Measurements from ENCODE around the gene PIGM. TPM values are rescaled to one million over a fixed set of nuclear protein-coding genes. Genes with fewer than 3 reads are reported as not detected.

Gene PIGM
- total RNA-seq, 1 donor from 2014 or later, result 5.9 TPM

DNA sequence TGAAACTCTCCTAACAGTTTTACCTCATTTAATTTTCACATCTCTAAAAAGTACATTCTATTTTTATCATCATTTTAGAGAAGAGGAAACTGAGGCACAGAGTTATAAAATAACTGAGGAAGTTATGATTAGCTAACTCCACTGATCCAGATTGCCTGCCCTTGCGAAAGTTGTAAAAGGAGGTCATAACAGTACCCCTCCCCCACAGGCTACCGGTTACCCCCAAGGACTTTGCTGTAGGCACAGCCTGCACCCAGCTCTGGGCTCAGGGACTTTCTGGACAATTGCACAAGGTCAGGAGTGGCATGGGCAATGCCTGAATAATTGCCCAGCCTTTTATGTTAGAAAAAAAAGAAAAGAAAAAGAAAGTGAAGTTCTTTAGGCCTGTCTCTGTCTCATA lies 22.7 kb downstream of the PIGM start:
- H3K27me3 Mint-ChIP-seq (ENCODE audit: unreplicated experiment), result no peaks in the 10 kb centered on the region
- H3K27ac Mint-ChIP-seq (ENCODE audit: unreplicated experiment), result no peak overlapping the region
- no peak overlapping the region for H3K4me3 Mint-ChIP-seq (ENCODE audit: unreplicated experiment)
- DNase-seq, result no peak
- H3K36me3 Mint-ChIP-seq (ENCODE audit: unreplicated experiment), result no peaks in the 10 kb centered on the region
- no peaks in the 10 kb centered on the region for H3K9me3 Mint-ChIP-seq (ENCODE audit: unreplicated experiment)
- H3K4me1 Mint-ChIP-seq (ENCODE audit: low read depth, unreplicated experiment), result no peaks in the 10 kb centered on the region
- TF ChIP-seq, protein P1, sequence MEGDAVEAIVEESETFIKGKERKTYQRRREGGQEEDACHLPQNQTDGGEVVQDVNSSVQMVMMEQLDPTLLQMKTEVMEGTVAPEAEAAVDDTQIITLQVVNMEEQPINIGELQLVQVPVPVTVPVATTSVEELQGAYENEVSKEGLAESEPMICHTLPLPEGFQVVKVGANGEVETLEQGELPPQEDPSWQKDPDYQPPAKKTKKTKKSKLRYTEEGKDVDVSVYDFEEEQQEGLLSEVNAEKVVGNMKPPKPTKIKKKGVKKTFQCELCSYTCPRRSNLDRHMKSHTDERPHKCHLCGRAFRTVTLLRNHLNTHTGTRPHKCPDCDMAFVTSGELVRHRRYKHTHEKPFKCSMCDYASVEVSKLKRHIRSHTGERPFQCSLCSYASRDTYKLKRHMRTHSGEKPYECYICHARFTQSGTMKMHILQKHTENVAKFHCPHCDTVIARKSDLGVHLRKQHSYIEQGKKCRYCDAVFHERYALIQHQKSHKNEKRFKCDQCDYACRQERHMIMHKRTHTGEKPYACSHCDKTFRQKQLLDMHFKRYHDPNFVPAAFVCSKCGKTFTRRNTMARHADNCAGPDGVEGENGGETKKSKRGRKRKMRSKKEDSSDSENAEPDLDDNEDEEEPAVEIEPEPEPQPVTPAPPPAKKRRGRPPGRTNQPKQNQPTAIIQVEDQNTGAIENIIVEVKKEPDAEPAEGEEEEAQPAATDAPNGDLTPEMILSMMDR (IDR thresholded peaks at IDR 0.05; ENCODE audit: partially characterized antibody, unreplicated experiment), result no peak

DNA sequence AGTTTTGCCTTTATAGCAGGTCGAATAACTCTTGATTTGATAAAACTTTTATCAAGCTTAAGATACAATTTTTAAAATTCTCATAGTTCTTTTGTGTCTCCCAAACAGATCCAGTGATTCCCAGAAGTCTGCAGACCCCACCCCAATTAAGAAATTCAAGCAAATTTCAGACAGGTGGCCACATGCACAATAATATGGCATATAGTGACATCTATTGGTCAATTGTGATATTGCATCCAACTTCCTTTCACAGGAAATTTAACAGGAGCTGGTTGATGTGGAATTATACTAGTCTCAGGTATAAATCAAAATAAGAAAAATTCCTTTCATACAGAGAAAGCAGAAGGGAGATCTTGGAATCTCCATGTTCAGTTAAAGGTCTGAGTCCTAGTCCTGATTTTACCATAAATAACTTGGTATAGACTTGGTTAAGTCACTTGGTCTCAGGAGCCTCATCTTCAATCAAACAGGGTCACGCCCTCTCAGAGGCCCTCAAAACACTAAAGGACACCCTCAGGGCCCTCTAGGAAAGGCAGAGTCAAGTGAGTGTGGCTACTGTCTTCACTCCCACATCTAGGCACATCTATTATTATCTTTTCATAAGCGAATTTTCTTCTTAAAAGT lies 24.1 kb downstream of the PIGM start:
- Mint-ChIP-seq H3K27me3 (ENCODE audit: unreplicated experiment) (no peaks in the 10 kb centered on the region), H3K4me3 (ENCODE audit: unreplicated experiment) (no peak overlapping the region), H3K9me3 (ENCODE audit: unreplicated experiment) (no peaks in the 10 kb centered on the region), H3K36me3 (ENCODE audit: unreplicated experiment) (no peaks in the 10 kb centered on the region), H3K4me1 (ENCODE audit: low read depth, unreplicated experiment) (no peaks in the 10 kb centered on the region), H3K27ac (ENCODE audit: unreplicated experiment) (no peak overlapping the region)
- no peak for DNase-seq
- TF ChIP-seq, protein P1 (IDR thresholded peaks at IDR 0.05; ENCODE audit: partially characterized antibody, unreplicated experiment), result peak; percentile 90

DNA sequence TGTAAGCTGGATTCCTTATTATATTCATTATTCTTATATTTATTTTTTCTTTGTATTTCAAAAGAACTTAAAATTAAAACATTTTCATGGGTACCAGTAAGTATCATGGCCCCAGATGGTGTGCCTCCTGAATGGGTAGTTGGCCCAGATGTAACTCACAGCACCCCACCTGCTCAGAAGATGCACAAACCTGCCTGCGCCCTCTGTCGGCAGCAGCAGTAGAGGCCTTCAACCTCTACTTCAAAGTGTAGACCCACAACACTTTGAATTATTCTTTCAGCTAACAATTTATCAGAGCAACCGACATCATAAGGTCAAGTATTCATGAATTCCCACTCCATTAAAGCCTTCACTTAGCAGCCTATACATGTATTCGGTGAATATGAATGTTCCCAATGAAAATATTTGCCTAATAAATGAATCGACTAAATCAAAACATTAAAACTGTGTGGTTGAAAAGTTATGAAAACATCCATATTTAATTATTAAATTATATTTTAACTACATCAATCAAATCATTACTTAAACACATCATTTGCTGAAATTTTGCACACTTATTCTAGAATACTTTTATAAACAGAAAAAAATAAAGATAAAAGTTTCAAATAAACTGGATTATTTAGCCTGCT lies 25.4 kb downstream of the PIGM start:
- DNase-seq, result peak; percentile 83
- no peaks in the 10 kb centered on the region for H3K4me1 Mint-ChIP-seq (ENCODE audit: low read depth, unreplicated experiment)
- TF ChIP-seq, protein P1 (IDR thresholded peaks at IDR 0.05; ENCODE audit: partially characterized antibody, unreplicated experiment), result peak; percentile 89
- H3K9me3 Mint-ChIP-seq (ENCODE audit: unreplicated experiment), result no peaks in the 10 kb centered on the region
- no peak overlapping the region for H3K27ac Mint-ChIP-seq (ENCODE audit: unreplicated experiment)
- H3K4me3 Mint-ChIP-seq (ENCODE audit: unreplicated experiment), result no peak overlapping the region
- H3K27me3 Mint-ChIP-seq (ENCODE audit: unreplicated experiment), result no peaks in the 10 kb centered on the region
- no peaks in the 10 kb centered on the region for H3K36me3 Mint-ChIP-seq (ENCODE audit: unreplicated experiment)

DNA sequence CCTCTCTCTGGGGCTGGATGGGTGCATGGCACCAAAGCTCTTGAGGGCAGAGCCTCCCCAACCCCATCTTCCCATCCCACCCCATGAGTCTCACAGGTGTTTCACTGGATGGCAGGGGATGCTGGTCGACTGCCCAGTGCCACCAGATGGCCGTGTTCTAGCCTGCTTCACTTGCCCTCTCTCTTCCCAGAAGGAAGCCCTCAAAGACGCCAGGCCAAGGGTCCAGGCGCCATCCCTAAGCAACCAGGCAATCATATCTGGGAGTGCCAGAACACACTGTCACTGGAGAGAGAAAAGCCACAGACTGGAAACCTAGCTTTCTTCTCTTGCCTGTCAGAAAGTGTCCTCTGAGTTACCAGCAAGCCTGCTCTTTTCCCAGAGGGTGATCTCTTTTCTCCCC lies 26.7 kb downstream of the PIGM start:
- Mint-ChIP-seq H3K4me3 (ENCODE audit: unreplicated experiment) (no peak overlapping the region), H3K9me3 (ENCODE audit: unreplicated experiment) (no peaks in the 10 kb centered on the region), H3K4me1 (ENCODE audit: low read depth, unreplicated experiment) (no peaks in the 10 kb centered on the region), H3K27me3 (ENCODE audit: unreplicated experiment) (no peaks in the 10 kb centered on the region), H3K36me3 (ENCODE audit: unreplicated experiment) (no peaks in the 10 kb centered on the region), H3K27ac (ENCODE audit: unreplicated experiment) (no peak overlapping the region)
- DNase-seq, result no peak
- TF ChIP-seq, protein P1 (IDR thresholded peaks at IDR 0.05; ENCODE audit: partially characterized antibody, unreplicated experiment), result no peak

DNA sequence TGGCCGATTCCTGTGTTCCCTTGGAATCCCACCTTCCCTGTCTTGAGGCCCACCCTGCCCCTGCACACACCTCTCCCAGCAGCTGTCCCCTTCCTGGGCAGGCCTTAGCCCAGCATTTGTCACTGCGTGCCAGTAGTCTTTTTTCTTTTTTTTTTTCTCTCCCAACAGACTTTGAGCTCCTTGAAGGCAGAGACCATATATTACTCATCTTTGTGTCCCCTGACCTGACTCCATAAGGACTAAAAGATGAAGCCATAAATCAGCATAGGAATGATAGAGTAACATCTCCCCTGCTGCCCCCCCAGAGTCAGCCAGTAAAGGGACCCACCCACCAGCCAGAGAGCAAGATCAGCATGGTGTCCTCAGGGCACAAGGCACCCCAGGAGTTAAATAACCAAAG lies 27.4 kb downstream of the PIGM start:
- Mint-ChIP-seq H3K27me3 (ENCODE audit: unreplicated experiment) (no peaks in the 10 kb centered on the region), H3K36me3 (ENCODE audit: unreplicated experiment) (no peaks in the 10 kb centered on the region), H3K9me3 (ENCODE audit: unreplicated experiment) (no peaks in the 10 kb centered on the region), H3K4me1 (ENCODE audit: low read depth, unreplicated experiment) (no peaks in the 10 kb centered on the region), H3K4me3 (ENCODE audit: unreplicated experiment) (no peak overlapping the region), H3K27ac (ENCODE audit: unreplicated experiment) (no peak overlapping the region)
- DNase-seq, result no peak
- TF ChIP-seq, protein P1 (IDR thresholded peaks at IDR 0.05; ENCODE audit: partially characterized antibody, unreplicated experiment), result no peak

Data from glutamatergic neuron (in vitro differentiated cells).